Epidermal melanocyte (primary cell): ENCODE measurements around the gene SPNS2.

ENCODE experiments used
- DNase-seq: peaks from one replicate; pipeline ENCODE4 v3.0.0; 2011; ENCODE audit warnings: low spot score; ENCODE audit not compliant: insufficient read length

The SPNS2 gene

DNA sequence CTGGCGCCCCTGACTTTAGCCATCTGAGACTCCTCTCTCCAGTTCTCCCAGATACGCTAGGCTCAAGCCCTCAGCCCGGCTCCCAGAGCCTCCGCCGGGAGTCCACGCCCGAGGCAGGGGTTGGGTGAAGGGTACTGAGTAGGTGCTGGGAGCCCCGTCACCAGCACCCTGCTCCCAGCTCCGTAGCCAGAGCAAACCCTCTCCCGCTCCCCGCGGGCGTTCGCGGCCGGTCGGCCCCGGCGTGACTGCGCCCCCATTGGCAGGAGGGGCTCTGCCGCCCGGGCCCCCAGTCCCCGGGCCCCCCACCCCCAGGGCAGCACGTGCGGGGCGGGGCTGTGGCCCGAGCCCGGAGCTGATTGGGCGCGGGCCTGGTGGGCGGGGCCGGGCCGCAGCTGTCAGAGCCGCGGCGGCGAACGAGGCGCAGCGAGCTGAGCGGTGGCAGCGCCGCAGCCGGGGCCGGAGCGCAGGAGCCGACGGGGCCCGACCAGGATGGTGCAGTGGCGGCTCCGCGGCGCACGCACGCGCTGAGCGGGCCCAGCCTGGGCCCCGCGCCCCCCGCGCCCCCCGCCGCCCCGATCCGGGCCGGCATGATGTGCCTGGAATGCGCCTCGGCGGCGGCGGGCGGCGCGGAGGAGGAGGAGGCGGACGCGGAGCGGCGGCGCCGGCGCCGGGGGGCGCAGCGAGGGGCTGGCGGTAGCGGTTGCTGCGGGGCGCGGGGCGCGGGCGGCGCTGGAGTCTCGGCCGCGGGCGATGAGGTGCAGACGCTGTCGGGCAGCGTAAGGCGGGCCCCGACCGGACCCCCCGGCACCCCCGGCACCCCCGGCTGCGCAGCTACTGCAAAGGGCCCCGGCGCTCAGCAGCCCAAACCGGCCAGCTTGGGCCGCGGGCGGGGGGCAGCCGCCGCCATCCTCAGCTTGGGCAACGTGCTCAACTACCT, at the start of gene SPNS2:
Gene SPNS2 (plus strand): TSS at position 421 of the 937 bp plus-strand sequence. CDS start 167 bp downstream, at position 588.
- DNase-seq: no peak

DNA sequence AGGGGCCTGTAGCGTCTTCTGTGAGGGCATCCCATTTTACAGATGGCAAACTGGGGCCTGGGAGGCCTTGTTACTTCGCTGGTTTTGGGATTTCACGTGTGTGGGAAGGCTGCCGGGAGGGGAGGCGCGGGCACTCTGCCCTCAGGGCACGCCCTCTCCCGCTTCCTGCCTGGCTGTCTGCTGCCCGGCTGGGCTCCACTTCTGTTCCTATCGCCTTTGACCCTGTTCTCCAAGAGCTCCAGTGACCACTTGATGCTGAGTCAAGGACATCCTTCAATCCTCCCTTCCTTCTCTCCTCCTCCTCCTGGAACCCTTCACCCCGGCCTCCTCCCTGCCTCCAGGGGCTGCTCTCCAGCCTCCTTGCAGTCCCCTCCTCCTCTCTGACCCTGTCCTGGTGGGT, 48.9 kb upstream of the SPNS2 start:
- DNase-seq: no peak

GRCh38 chr17:4450710-4451316, 47.9 kb upstream of the SPNS2 start:
- DNase-seq: no peak

- DNase-seq: no peak
Measured at GRCh38 chr17:4453812-4454591, 44.7 kb upstream of the SPNS2 start.

DNA sequence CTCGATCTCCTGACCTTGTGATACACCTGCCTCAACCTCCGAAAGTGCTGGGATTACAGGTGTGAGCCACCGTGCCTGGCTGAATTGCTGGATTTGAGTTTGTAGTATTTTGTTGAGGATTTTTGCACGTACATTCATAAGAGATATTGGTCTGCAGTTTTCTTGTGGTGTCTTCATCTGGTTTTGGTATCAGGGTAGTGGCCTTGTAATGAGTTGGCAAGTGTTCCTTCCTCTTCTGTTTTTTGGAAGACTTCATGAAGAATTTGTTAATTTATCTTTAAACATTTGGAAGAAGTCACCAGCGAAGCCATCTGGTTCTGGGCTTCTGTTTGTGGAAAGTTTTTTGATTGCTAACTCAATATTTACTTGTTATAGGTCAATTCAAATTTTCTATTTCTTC, 38.0 kb upstream of the SPNS2 start:
- no peak for DNase-seq

DNA sequence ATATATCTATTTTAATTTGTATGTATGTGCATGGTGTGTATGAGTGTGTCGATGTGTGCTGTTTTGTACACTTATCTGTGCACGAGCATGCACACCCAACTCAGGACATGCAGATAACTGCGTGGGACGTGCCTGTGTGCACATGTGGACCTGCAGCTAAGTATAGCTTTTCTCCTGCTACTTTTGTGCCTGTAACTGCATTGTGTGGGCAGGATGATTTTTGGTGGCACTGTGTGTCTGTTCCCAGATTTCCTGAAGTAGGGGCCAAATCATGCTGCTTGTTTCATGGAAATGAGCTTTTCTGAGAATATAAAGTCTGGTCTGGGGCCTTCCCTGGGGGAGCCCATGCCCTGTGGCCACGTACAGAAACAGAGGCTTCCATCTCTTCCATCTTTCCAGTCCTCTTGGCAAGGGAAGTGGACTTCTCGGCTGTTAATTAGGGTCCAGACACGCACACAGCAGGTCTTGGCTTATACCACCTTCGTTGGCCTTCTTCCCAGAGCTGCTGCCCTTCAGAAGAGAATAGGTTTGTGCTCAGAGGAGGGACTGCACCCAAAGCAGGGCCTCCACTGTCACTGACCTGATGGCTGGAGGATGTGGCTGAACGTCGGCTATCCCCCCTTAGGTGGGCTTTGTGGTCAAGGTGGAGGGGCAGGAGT, 34.7 kb upstream of the SPNS2 start:
- DNase-seq: no peak

DNA sequence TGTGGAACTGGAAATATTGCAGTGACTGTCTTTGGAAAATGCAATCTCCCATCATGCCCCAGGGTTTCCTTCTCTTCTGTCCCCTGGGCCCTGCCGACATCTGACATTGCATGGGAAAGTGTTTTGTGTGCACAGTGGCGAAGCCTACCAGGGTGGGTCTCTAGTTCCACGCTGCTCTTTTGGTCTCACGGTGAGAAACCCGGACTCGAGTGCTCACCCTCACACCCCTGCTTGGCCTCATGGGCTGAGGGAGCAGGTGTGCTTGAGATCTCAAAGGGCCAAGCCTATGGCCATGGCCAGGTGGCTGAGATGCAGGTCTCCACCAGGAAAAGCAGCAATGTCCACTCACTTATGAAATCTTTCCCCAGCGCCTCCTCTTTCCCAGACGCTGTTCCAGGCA, 32.9 kb upstream of the SPNS2 start:
- DNase-seq: no peak

GRCh38 chr17:4467287-4467686, 31.4 kb upstream of the SPNS2 start:
- DNase-seq: no peak

DNA sequence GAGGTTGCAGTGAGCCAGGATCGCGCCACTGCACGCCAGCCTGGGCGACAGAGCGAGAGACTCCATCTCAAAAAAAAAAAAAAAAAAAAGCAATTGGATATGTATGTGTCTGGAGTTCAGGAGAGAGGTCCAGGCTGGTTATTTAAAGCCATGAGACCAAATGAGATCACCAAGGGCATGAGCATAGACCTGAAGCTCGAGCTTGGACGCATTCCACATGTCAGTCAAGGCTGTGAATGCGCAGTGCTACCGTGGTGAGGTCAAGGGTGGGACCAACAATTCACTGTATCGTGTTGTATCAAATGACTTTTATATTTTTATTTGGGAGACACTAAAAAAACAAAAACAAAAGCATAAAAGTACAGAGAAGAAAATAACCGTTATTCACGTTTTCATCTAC, 29.1 kb upstream of the SPNS2 start:
- DNase-seq: no peak

DNA sequence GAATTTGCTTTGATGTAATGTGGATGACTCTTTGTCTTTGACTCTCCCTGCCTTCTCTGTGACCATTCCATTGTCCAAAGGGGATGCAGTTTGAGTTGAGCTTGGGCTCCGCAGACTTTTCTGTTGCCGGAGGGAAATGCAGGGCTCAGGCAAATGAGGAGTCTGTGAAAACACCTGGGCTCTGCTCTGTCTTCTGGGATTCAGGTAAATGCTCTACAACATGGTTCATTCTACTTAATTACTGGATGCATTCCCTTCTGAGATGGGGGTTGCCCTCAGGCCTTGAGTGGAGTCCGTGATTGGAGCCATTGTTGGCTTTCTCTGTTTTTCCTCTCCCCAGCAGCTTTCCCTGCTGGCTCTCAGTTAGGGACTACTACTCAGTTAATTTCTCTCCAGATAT, 26.4 kb upstream of the SPNS2 start:
- DNase-seq: no peak

- no peak for DNase-seq
Measured at GRCh38 chr17:4474093-4474492, 24.6 kb upstream of the SPNS2 start.

GRCh38 chr17:4475001-4475400, 23.7 kb upstream of the SPNS2 start:
- no peak for DNase-seq

- DNase-seq: no peak
Measured at GRCh38 chr17:4475463-4475862, 23.2 kb upstream of the SPNS2 start.

GRCh38 chr17:4476017-4476416, 22.7 kb upstream of the SPNS2 start:
- DNase-seq: no peak

DNA sequence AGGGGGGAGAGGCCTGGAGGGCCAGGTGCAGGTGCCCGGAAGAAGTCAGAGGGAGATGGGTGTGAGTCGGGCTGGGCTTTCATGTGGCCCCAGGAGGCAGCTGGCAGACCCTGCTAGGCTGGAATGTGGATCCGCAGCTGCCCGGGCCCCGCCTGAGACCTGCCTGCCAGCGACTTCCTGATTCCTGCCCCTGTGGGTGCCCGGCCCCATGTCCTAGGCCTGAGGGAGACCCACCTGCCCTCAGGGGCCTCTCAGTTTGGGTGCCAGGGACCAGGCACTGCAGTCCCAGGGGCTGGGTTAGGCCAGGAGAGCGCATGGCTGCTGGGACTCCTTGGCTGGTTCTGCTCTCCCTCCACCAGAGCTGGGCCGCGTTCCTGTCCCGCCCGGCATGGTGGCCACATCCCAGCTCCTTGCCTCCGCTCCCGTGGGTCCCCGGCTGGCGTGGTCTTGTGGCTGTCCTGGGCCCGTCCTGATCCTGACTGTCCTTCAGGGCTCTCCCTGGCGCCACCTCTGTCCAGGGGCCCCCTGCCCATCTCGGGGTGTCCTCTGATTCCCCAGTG, 22.1 kb upstream of the SPNS2 start:
- DNase-seq: no peak

GRCh38 chr17:4477255-4477791, 21.4 kb upstream of the SPNS2 start:
- DNase-seq: no peak

DNA sequence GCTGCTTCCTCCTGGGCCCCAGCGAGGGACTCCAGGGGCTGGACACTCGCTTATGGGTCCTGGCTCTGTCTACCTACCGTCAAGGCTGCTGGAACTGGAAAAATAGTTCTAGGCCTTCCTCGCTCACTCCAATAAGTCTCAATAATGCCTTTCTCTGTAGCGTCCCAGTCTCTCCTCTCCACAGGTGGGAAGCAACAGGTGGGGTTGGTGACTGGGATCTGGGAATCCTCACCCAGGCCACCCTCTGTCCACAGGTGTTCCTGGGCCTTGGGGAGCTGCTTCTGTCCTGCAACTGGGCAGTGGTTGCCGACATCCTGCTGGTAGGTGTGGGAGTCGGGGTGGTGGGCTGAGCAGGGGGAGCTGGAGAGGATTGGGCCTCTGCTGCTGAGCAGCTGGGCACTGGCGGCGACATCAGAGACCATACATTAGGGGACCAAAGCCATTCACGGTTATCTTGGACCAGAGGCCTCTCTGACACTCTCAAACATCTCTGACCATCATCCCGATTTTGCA, 20.3 kb upstream of the SPNS2 start:
- DNase-seq: no peak

DNA sequence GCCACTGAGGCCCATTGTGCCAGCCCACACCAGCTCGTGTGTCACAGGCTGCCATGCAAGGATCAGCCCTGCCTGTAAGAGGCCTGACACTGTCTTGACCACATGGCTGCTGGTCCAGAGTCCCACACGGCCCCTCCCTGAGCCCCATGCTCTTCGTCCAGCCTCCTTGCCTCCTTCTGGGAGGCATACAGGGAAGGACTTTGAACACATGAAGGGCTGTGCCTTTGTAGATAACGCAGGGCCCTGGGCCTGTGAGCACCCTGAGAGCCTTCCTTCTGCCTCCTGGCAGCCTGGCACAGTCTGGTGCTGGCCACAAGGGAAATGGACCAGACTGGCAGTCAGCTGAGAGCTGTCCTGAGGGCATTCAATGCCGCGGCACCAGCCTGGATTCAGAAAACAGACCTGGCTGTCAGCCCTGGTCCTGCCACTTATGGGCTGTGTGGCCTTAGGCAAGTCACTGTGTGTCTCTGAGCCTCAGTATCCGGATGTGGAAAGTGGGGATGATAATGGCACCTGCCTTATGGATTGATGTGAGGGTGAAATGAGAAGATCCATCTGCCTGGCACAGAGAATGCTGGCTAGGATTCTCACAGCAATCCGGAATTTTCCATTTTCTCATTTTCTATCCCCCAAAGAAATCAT, 19.2 kb upstream of the SPNS2 start:
- DNase-seq: no peak

GRCh38 chr17:4479982-4480751, 18.5 kb upstream of the SPNS2 start:
- no peak for DNase-seq
